Stimulated activated naive CD4-positive, alpha-beta T cell (primary cell): ENCODE results near the gene FBLN2.

Experiments used
- DNase-seq, 6 experiments: peaks; one replicate each; lab custom pipeline; 2025; lab: John Stamatoyannopoulos, UW

Gene FBLN2

GRCh38 chr3:13567684-13568514, 19.0 kb downstream of the FBLN2 start:
- no peak for DNase-seq

GRCh38 chr3:13568515-13569028, 19.6 kb downstream of the FBLN2 start:
- no peak for DNase-seq

DNA sequence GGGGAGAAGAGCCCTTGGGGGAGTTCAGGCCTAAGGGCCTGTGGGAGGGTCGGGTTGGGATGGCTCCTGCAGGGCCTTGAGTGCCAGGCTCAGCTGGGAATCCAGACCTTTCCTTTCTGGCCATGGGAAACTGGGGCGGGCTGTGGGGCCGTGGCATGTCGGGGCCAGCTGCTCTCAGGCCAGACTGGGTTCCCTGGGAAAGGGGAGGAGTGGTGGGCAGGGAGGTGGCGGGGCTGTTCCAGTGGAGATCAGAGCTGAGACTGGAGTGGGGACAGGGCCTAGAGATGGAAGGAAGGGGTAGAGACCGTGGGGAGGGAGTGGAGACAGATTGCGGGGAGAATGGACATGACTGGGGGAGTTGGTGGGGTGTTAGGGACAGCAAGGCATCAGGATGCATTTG, 20.3 kb downstream of the FBLN2 start:
- DNase-seq, result no peak

- no peak for DNase-seq
These were observed 20.9 kb downstream of the FBLN2 start for GRCh38 chr3:13569641-13570390.

- no peak for DNase-seq
These were observed 21.7 kb downstream of the FBLN2 start for GRCh38 chr3:13570391-13571194.

GRCh38 chr3:13571264-13571663, 22.3 kb downstream of the FBLN2 start:
- no peak for DNase-seq

DNA sequence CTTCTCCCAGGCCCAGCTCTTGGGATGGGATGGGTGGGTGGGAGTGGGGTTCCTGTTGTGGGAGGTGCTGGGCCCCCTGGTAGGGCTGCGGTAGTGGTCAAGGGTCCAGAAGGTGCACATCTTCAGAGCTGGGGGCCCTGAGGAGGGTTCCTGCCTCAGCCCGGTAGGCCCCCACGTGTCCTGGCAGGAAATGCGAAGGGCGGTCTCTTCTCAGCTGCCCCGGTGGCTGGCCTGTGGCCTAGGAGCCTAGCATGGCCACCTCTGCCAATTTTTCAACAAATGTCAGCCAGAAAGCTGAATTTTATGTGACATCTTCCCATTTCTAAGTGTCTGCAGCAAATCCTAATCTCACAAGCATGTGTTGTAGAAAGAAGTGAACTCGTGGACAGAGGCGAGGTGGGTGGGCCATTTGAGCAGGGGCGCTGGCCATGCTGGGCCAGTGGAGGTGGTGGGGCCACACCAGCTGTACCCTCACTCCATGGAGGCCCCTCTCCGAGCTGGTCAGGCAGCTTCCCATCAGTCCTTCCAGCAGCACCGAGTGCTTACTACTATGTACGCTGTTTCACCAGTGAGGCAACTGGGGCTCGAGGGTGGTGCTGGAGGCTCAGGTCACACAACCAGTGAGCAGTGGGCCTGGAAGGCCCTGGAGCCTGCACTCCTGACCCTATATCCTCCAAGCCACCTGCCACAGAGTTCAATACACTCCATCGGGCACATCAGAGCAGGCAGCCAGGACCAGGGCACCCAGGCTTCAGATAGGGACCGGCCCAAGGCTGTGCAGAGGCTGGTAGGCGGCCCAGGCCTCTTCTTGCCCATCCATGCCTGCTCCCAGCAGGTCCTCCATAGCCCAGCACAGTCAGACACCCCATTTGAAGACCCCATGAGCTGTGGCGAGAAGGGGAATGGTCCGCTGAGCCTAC, 23.2 kb downstream of the FBLN2 start:
- DNase-seq, result no peak

- no peak for DNase-seq
These were observed 24.1 kb downstream of the FBLN2 start for GRCh38 chr3:13572926-13573623.

DNA sequence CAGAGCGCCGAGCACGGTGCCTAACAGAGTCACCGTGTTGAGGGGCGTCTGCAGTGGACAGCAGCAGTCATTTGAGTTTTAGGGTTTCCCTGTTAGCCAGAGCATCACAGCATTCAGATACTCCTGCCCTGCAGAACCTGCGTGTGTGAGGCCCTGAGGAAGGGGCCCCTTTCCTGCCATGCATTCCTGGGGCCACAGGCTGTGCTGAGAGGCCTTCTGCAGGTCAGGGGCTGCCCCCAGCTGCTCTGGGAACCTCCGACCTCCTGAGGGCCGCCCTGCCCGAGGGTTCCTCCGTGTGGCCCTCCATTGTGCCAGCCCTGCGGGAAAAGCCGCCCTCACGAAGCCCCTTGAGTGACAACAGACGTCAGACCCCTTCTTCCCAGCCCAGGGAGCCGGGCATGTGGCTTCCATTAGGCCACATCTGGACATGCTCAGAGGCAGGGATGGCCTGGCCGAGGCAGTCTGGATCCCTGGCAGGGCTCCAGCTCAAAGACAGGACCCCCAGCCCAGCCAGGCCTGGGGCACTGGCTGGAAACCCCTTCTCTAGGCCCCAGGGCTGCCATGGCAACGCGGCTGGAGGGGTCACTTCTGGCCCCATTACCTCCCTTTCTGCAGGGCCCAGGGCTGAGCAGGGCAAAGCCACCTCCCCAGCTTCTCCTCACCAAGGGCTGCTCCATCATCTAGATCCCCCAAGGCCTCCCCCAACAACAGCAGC, 25.3 kb downstream of the FBLN2 start:
- no peak for DNase-seq

DNA sequence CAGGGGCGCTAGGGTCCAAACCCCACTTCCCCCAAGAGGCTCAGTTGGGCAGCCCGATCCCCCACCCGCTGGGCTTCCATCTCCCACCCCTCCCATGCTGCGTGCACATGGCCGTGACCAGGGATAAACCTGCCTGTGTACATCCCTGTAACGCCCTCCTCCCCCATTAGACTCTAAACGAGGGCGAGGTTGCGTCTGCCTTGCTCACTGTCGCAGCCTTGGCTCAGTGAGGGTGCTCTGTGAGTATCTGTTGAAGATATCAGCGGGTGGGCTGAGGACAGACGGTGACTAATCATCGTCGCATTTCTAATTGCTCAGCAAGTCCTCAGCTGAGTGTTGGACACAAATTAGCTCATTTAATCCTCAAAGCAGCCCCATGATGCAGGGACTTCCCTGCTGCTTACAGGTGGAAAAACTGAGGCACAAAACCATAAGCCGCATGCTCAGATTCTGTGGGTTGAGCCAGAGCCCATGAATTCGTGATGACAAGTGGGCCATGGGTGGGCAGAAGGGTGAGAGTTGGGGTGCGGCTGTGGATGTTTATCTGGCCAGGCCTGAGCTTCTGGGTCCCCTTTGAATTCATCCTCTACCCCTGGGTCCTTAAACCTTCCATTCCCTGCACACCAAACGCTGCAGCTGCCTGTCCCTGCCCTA, 26.0 kb downstream of the FBLN2 start:
- DNase-seq, result no peak

DNA sequence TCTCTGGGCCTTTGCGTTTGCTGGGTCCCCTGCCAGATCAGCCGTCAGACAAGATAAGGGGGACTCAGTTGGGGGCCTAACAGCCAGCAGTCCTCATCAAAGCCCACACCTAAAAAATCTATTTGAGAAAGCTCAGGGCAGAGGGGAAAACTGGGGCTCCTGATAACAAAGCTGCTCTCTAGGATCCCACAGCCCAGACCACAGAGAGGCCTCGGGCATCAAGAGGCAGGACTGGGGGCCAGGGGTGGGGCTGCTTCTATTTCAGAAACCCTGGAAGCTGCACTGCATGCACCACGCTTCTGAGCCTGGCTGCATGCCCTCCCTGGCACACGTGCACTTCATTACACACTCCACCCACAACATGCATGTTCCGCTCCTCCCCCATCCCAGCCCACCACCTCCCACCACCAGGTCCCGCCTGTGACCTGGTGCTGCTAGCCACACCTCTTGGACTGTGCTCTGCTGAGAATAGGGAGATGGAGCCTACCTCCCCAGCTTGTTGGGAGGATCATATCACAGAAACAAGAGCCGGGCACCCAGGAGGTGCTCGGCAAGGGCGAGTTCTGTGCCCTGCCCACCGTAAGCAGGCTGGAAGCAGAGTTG, 26.6 kb downstream of the FBLN2 start:
- DNase-seq, result no peak

DNA sequence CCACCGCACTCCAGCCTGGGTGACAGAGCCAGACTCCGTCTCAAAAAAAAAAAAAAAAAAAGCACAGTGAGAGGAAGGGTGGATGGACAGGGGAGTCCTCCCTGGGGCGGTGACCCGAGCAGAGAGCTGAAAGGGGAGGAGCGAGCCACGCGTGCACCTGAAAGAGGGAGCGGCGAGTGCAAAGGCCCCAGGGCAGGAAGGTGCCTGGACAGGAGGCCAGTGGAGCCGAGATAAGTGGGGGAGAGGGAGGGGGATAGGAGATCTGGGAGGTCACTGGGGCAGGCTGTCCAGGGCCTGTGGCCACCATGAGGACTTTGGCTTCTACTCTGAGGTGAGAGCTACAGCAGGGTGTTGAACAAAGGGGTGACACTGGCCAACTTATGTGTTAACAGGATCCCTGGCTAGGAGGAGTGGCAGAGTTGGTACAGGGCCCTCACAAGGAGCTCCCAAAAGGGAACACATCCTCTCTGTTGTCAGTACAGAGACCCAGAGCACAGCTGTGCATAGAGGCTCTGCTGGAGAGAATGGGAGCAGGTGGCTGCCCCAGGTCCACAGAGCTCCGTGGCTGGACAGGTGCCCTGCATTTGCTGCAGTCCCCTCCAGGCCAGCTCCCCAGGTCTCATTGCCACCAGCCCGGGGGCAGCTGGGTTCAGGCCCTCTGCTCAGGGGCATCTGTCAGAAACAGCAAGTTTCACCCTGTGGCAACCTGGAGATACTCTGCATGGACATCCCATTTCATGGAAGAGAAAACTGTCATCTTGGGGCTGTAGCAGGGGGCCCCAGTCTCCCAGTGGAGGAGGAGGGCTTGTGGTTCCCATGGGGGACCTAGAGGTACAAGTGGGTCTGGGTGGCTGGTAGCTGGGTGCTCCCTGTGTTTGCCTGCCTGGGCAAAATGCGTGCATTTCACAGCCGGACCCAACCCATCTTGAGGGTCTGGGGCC, 28.5 kb downstream of the FBLN2 start:
- DNase-seq, result no peak

GRCh38 chr3:13578251-13578650, 29.3 kb downstream of the FBLN2 start:
- no peak for DNase-seq

- no peak for DNase-seq
These were observed 30.1 kb downstream of the FBLN2 start for GRCh38 chr3:13579063-13579462.

DNA sequence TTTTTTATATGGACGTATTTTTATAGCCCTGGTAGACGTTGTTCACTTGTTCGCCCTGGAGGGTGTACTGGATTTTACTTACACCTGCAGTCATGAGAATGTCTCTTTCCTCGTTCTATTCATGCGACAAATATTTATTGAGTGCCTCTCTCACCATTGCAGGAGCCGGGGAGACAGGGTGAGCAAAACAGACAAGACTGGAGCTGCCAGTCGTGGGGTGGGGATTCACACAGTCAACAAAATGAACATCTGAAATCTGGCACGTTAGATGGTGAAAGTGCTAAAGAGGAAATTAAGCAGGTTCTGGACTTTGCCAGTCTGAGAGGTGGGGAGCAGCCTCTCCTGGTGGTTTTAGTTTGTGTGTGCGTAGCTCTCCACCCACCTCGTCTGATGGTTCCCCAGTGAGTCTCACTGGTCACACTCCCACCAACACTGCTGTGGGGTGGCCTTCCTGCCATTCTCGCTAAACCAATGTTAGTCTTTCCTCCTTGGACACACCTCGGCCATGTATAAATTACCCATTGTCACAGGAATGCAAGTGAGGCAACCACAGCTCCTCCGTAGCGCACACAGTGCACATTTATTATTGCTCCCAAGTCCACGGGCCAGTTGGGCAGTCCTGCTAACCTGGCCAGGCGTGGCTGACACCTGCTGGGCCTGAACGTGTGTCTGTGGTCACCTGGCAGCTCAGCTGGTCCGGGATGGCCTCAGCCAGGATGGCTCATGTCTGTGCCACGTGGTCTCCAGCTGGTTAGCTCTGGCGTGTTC, 31.5 kb downstream of the FBLN2 start:
- no peak for DNase-seq

DNA sequence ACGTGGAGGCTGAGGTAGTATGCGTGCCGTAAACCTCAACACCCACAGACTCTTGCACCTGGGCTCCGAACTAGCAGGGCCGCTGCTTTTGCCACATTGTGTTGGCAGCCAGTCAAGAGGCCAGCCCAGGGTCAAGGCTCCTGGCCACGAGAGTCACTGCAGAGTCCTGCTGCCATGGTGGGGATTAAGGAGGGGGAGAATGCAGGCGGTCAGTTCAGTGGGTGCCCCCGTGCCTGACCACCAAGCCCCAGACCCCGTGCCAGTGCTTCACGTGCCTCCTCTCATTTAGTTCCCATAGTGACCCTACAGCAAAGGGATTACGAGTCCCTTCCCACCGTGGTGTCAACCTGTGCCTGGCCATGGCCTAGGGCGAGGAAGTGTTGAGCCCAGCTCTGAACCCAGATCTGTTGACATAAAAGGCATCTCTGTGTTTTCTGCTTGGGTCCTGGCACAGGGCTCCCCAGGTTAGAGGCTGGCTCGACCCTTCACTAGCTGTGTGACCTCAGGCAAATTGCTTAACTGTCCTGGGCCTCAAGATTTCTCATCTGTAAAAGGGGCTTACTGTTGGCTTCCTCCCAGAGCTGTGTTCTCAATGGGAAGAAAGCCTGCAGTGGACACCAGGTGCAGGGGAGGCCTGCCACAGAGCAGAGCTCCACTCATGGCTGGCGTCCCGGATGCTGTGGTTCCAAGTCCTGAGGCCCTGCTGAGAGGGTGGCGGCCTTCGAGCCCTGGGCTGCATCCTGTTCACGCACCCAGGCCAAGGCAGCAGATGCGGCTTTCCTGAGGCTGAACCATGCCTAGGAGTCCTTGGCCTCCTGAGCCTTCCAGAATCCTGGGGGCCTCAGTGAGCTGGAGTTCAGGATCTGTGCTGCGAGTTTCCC, 32.8 kb downstream of the FBLN2 start:
- DNase-seq, result no peak
